Suprapubic skin (tissue), 4 donors: Measurements from ENCODE around the gene C11orf24. TPM values are rescaled to one million over a fixed set of nuclear protein-coding genes. Genes with fewer than 3 reads are reported as not detected.

Experiments used
- DNase-seq, 2 donors: peaks; one replicate each; pipeline ENCODE4 v3.0.0-alpha.2; 2019; ENCODE audit warnings: low spot score in 2 of 2
- H3K27ac ChIP-seq: fragments of 200-600 bp; sonication (generic); one replicate; pipeline ENCODE4 v1.5.1; 2019
- H3K27me3 ChIP-seq: fragments of 200-600 bp; sonication (generic); one replicate; pipeline ENCODE4 v1.5.1; 2019
- H3K36me3 ChIP-seq: fragments of 200-600 bp; sonication (generic); one replicate; pipeline ENCODE4 v1.5.1; 2019
- H3K4me1 ChIP-seq: fragments of 200-600 bp; sonication (generic); one replicate; pipeline ENCODE4 v1.5.1; 2019
- H3K4me3 ChIP-seq: fragments of 200-600 bp; sonication (generic); one replicate; pipeline ENCODE4 v1.5.1; 2019; ENCODE audit warnings: mild to moderate bottlenecking
- H3K9me3 ChIP-seq: fragments of 200-600 bp; sonication (generic); one replicate; pipeline ENCODE4 v1.5.1; 2019
- EP300 ChIP-seq: sonication (generic); formaldehyde crosslinking; IDR thresholded peaks from one replicate; pipeline ENCODE4 v1.6.1; 2017; ENCODE audit warnings: antibody characterized with exemption
- POLR2A ChIP-seq, 2 donors: fragments of 450-650 bp; IDR thresholded peaks; one replicate each; pipeline ENCODE4 v1.6.1; 2017; ENCODE audit warnings: antibody characterized with exemption in 2 of 2, mild to moderate bottlenecking in 2 of 2, moderate library complexity in 2 of 2
- POLR2AphosphoS5 ChIP-seq, 3 donors: sonication (generic); formaldehyde crosslinking; IDR thresholded peaks; one replicate each; pipeline ENCODE4 v1.6.1; 2017; ENCODE audit warnings: antibody characterized with exemption in 3 of 3
- WGBS: methylation state at CpG from one replicate; pipeline ENCODE4 v1.1.5; 2018; 5-methylcytosine and 5-hydroxymethylcytosine counted together
- total RNA-seq, 4 donors: library from RNA; depleted of rRNA; stranded (reverse); fragments of >200 nt; gene quantifications; one replicate each; pipeline ENCODE4 v1.1.0, GENCODE V29; 2016
- TF ChIP-seq, protein P1 (sequence below), 2 donors: fragments of 200-600 bp in 1 of 2; fragments of 450-650 bp in 1 of 2; sonication (generic) in 1 of 2; IDR thresholded peaks; one replicate each; pipeline ENCODE4 v1.5.1; 2016 to 2019; ENCODE audit warnings: antibody characterized with exemption in 2 of 2, mild to moderate bottlenecking in 1 of 2, moderate library complexity in 1 of 2

The C11orf24 gene
- total RNA-seq, 4 donors from 2014 or later, result 7.2 to 24.8 (median 16.7) TPM

DNA sequence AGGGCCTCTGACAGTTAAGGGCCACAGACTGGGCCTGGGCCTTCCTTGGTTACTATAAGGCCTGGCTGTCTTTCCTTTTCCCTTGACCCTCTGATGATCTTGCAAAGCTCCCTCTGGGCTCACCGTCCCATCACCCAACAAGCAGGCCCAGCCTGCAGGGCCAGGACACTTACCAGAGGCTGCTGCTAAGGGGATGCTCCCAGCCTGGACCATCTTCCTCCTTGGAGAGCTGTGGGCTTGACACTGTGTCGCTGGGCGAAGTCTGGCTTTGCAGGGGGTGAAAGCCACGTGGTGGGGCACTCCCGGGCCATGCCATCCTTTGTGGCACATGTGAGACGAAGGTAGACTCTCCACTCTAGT, 3.9 kb downstream of the C11orf24 start:
- peaks cover 32% of the 10 kb centered on the region for H3K4me1 ChIP-seq
- no peaks in the 10 kb centered on the region for H3K27me3 ChIP-seq
- no peak overlapping the region for H3K27ac ChIP-seq
- H3K9me3 ChIP-seq, result no peaks in the 10 kb centered on the region
- TF ChIP-seq EP300 (no peak), POLR2A (IDR thresholded peaks at IDR 0.05) (no peak), POLR2AphosphoS5 (IDR thresholded peaks at IDR 0.05) (no peak)
- TF ChIP-seq, protein P1, sequence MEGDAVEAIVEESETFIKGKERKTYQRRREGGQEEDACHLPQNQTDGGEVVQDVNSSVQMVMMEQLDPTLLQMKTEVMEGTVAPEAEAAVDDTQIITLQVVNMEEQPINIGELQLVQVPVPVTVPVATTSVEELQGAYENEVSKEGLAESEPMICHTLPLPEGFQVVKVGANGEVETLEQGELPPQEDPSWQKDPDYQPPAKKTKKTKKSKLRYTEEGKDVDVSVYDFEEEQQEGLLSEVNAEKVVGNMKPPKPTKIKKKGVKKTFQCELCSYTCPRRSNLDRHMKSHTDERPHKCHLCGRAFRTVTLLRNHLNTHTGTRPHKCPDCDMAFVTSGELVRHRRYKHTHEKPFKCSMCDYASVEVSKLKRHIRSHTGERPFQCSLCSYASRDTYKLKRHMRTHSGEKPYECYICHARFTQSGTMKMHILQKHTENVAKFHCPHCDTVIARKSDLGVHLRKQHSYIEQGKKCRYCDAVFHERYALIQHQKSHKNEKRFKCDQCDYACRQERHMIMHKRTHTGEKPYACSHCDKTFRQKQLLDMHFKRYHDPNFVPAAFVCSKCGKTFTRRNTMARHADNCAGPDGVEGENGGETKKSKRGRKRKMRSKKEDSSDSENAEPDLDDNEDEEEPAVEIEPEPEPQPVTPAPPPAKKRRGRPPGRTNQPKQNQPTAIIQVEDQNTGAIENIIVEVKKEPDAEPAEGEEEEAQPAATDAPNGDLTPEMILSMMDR (IDR thresholded peaks at IDR 0.05), result no peak
- H3K36me3 ChIP-seq, result peaks cover 45% of the 10 kb centered on the region
- no peak for DNase-seq
- no peak overlapping the region for H3K4me3 ChIP-seq
- WGBS, result 90% methylated on average over 6 of the region's 6 CpGs

DNA sequence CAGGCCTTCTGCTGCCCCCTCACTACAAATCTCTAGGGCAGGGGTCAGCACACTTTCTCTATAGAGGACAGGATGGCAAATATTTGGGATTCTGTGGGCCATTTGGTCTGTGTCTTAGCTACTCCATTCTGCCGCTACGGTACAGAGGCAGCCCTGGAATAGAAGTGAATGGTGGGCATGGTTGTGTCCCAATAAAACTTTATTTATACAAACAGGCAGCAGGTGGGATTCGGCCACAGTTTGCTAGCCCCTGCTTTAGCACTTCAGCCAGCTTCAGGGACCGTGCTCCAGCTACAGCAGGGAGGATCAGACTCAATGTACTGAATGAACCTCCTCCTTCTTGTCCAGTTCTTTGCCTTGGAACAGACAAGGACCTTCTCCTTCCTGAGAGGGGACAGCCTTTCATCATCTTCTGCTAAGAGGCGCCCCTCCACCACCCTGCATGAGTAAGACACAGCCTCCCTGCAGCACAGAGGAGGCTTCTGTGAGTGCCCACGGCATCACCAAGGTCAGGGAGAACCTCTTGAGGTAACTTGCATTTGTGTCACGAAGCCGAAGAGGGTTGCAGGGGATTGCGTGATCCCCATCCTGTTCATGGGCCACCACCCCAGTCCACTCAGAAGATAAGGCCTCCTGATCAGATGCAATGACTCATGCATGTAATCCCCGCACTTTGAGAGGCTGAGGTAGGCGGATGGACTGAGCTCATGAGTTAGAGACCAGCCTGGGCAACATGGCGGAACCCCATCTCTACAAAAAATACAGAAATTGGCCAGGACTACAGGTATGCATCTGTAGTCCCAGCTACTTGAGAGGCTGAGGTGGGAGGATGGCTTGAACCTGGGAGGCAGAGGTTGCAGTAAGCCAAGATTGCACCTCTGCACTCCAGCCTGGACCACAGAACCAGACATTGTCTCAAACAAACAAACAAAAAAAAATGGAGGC, 4.6 kb downstream of the C11orf24 start:
- Histone ChIP-seq H3K9me3 (no peaks in the 10 kb centered on the region), H3K4me3 (no peak overlapping the region), H3K36me3 (peaks cover 52% of the 10 kb centered on the region), H3K27ac (no peak overlapping the region), H3K27me3 (no peaks in the 10 kb centered on the region), H3K4me1 (peaks cover 28% of the 10 kb centered on the region)
- DNase-seq, result no peak
- TF ChIP-seq, protein P1 (IDR thresholded peaks at IDR 0.05), result no peak
- WGBS, result 93% methylated on average over 12 of the region's 12 CpGs

- H3K36me3 ChIP-seq, result peaks cover 61% of the 10 kb centered on the region
- peaks cover 24% of the 10 kb centered on the region for H3K4me1 ChIP-seq
- WGBS, result 78% methylated on average over 11 of the region's 16 CpGs
- H3K4me3 ChIP-seq, result no peak overlapping the region
- no peak for TF ChIP-seq POLR2AphosphoS5 (IDR thresholded peaks at IDR 0.05)
- no peak for TF ChIP-seq POLR2A (IDR thresholded peaks at IDR 0.05)
- no peak for TF ChIP-seq EP300
- TF ChIP-seq, protein P1 (IDR thresholded peaks at IDR 0.05), result no peak
- no peaks in the 10 kb centered on the region for H3K27me3 ChIP-seq
- no peak for DNase-seq
- no peak overlapping the region for H3K27ac ChIP-seq
- no peaks in the 10 kb centered on the region for H3K9me3 ChIP-seq
Measured at GRCh38 chr11:68266121-68266891, 5.5 kb downstream of the C11orf24 start.

DNA sequence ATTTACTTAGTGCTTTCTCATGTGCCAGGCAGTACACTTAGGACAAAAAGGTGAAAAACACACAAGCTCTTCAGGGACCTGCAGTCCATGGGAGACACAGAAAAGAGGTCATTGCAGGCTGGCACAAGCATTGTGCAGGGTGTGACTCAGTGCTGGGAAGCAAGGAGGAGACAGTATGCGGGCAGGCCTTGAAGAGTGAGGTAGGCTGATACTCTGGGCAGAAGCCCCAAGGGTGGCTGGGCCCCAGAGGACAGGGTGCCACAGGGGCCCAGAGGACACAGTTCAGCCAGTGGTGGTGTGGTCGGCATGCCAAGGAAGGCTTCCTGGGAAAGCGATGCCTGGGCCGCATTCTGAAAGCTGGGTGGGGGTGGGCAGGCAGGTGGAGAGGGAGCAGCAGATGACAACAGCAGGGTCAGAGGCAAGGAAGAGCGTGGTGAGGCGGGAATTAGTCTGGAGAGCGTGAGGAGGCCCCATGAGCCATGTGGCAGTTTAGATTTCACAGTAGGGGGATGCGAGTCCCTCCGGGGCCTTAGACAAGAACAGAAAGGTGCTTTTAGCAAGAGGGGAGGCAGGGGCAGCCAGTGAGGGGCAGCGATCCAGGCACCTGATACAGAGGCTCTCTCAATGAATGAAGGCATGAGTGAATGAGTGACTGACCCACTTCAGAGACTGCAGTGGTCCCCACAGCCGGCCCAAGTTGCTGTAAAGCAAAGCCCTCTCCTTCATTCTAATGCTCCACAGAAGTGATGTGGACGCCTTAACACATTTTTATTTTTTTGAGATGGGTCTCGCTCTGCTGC, 6.8 kb downstream of the C11orf24 start:
- Histone ChIP-seq H3K27ac (no peak overlapping the region), H3K4me1 (peaks cover 11% of the 10 kb centered on the region), H3K4me3 (no peak overlapping the region), H3K36me3 (peaks cover 68% of the 10 kb centered on the region), H3K9me3 (no peaks in the 10 kb centered on the region), H3K27me3 (no peaks in the 10 kb centered on the region)
- DNase-seq, result peak in 1 of 2 donors; percentile 33
- no peak for TF ChIP-seq POLR2A (IDR thresholded peaks at IDR 0.05)
- no peak for TF ChIP-seq EP300
- TF ChIP-seq POLR2AphosphoS5 (IDR thresholded peaks at IDR 0.05), result no peak
- TF ChIP-seq, protein P1 (IDR thresholded peaks at IDR 0.05), result no peak
- WGBS, result 86% methylated on average over 13 of the region's 13 CpGs
